Measurements from ENCODE around the gene RBM10. TPM values are rescaled to one million over a fixed set of nuclear protein-coding genes. Genes with fewer than 3 reads are reported as not detected.

Gene RBM10
- total RNA-seq, 2 donors from 2014 or later: 48.3 to 50.6 TPM

GRCh38 chrX:47198687-47199080 is 53.7 kb downstream of the RBM10 start:
- WGBS, 2 experiments (ENCODE audit: insufficient coverage in 1 of 2, insufficient read length in 1 of 2): 90% methylated on average over 14 of the region's 15 CpGs; no CpG with 5 or more reads in 1 of the 2 experiments
- Histone ChIP-seq H3K4me3 (ENCODE audit: low read length) (no peak overlapping the region), H3K27me3 (ENCODE audit: control insufficient read depth, insufficient read depth, low read length, poor library complexity, severe bottlenecking) (no peaks in the 10 kb centered on the region), H3K27ac (ENCODE audit: low read depth, low read length) (no peak overlapping the region), H3K4me1 (ENCODE audit: control insufficient read depth, insufficient read depth, low read length) (peaks cover 8% of the 10 kb centered on the region), H3K9me3 (ENCODE audit: control insufficient read depth, low read length) (no peaks in the 10 kb centered on the region), H3K36me3 (ENCODE audit: control insufficient read depth, insufficient read depth, low read length) (peaks cover 68% of the 10 kb centered on the region), H3K9ac (ENCODE audit: extremely low read depth, low read length, poor library complexity, severe bottlenecking) (peak overlapping the region; percentile 41)
- H3K9me3 Mint-ChIP-seq: no peaks in the 10 kb centered on the region
- H3K27me3 Mint-ChIP-seq (ENCODE audit: insufficient read depth): no peaks in the 10 kb centered on the region
- H3K4me1 Mint-ChIP-seq: peaks cover 54% of the 10 kb centered on the region
- peak overlapping the region; percentile 98 for H3K27ac Mint-ChIP-seq
- peaks cover 88% of the 10 kb centered on the region for H3K36me3 Mint-ChIP-seq (ENCODE audit: low read depth)
- DNase-seq: no peak
- TF ChIP-seq CTCF (conservative IDR thresholded peaks at IDR 0.05): no peak
- peak overlapping the region; percentile 97 for H3K4me3 Mint-ChIP-seq

- no peak for DNase-seq
- WGBS, 2 experiments (ENCODE audit: insufficient coverage in 1 of 2, insufficient read length in 1 of 2): 98 to 100% methylated on average over 3 to 10 of the region's 10 CpGs
- Histone ChIP-seq H3K27ac (ENCODE audit: low read depth, low read length) (no peak overlapping the region), H3K36me3 (ENCODE audit: control insufficient read depth, insufficient read depth, low read length) (peaks cover 74% of the 10 kb centered on the region), H3K27me3 (ENCODE audit: control insufficient read depth, insufficient read depth, low read length, poor library complexity, severe bottlenecking) (no peaks in the 10 kb centered on the region), H3K9me3 (ENCODE audit: control insufficient read depth, low read length) (no peaks in the 10 kb centered on the region), H3K9ac (ENCODE audit: extremely low read depth, low read length, poor library complexity, severe bottlenecking) (no peak overlapping the region), H3K4me1 (ENCODE audit: control insufficient read depth, insufficient read depth, low read length) (peaks cover 8% of the 10 kb centered on the region), H3K4me3 (ENCODE audit: low read length) (no peak overlapping the region)
- Mint-ChIP-seq H3K4me1 (peaks cover 52% of the 10 kb centered on the region), H3K36me3 (ENCODE audit: low read depth) (peaks cover 94% of the 10 kb centered on the region), H3K9me3 (no peaks in the 10 kb centered on the region), H3K4me3 (no peak overlapping the region), H3K27ac (peak overlapping the region; percentile 98), H3K27me3 (ENCODE audit: insufficient read depth) (no peaks in the 10 kb centered on the region)
- no peak for TF ChIP-seq CTCF (conservative IDR thresholded peaks at IDR 0.05)
These were observed 54.3 kb downstream of the RBM10 start for GRCh38 chrX:47199286-47199685.

GRCh38 chrX:47200385-47201150 is 55.5 kb downstream of the RBM10 start:
- H3K9me3 Mint-ChIP-seq: no peaks in the 10 kb centered on the region
- no peak overlapping the region for H3K4me3 Mint-ChIP-seq
- Histone ChIP-seq H3K27ac (ENCODE audit: low read depth, low read length) (no peak overlapping the region), H3K9ac (ENCODE audit: extremely low read depth, low read length, poor library complexity, severe bottlenecking) (no peak overlapping the region), H3K27me3 (ENCODE audit: control insufficient read depth, insufficient read depth, low read length, poor library complexity, severe bottlenecking) (no peaks in the 10 kb centered on the region), H3K36me3 (ENCODE audit: control insufficient read depth, insufficient read depth, low read length) (peaks cover 80% of the 10 kb centered on the region), H3K4me1 (ENCODE audit: control insufficient read depth, insufficient read depth, low read length) (peaks cover 8% of the 10 kb centered on the region), H3K4me3 (ENCODE audit: low read length) (no peak overlapping the region), H3K9me3 (ENCODE audit: control insufficient read depth, low read length) (no peaks in the 10 kb centered on the region)
- peak overlapping the region; percentile 78 for H3K27ac Mint-ChIP-seq
- H3K27me3 Mint-ChIP-seq (ENCODE audit: insufficient read depth): no peaks in the 10 kb centered on the region
- H3K36me3 Mint-ChIP-seq (ENCODE audit: low read depth): peaks cover 98% of the 10 kb centered on the region
- peak; percentile 76 for DNase-seq
- WGBS, 2 experiments (ENCODE audit: insufficient coverage in 1 of 2, insufficient read length in 1 of 2): 95% methylated on average over 7 of the region's 9 CpGs; no CpG with 5 or more reads in 1 of the 2 experiments
- H3K4me1 Mint-ChIP-seq: peaks cover 42% of the 10 kb centered on the region
- TF ChIP-seq CTCF (conservative IDR thresholded peaks at IDR 0.05): peak; percentile 58
